Right forelimb (tissue), 1 donor: Measurements from ENCODE around the gene SPSB4.
"Not testable (repeated sequence)": the region's sequence is repeated elsewhere in the genome, so short reads cannot be mapped to it uniquely, and the experiment has no call there.

Source experiments
- DNase-seq: peaks from one replicate; pipeline ENCODE4 v3.0.0-alpha.2; 2018

Gene SPSB4

GRCh38 chr3:141050576-141051442 lies at the start of gene SPSB4:
Gene SPSB4 (plus strand): TSS chr3:141051347. CDS start chr3:141066105, 14,758 bp downstream.
- peak; percentile 90 for DNase-seq

- no peak for DNase-seq
These were observed 44.8 kb upstream of the SPSB4 start for GRCh38 chr3:141006344-141006743.

- DNase-seq, result no peak
These were observed 41.7 kb upstream of the SPSB4 start for GRCh38 chr3:141009496-141009895.

GRCh38 chr3:141011232-141011996 lies 39.7 kb upstream of the SPSB4 start:
- peak; percentile 91 for DNase-seq

GRCh38 chr3:141011997-141012262 lies 39.2 kb upstream of the SPSB4 start:
- no peak for DNase-seq

- DNase-seq, result no peak
These were observed 38.6 kb upstream of the SPSB4 start for GRCh38 chr3:141012571-141012970.

GRCh38 chr3:141015481-141015880 lies 35.7 kb upstream of the SPSB4 start:
- no peak for DNase-seq

GRCh38 chr3:141017366-141018322 lies 33.5 kb upstream of the SPSB4 start:
- not testable (repeated sequence) for DNase-seq

GRCh38 chr3:141019244-141019643 lies 31.9 kb upstream of the SPSB4 start:
- no peak for DNase-seq

GRCh38 chr3:141020143-141020830 lies 30.9 kb upstream of the SPSB4 start:
- DNase-seq, result no peak

- no peak for DNase-seq
These were observed 29.9 kb upstream of the SPSB4 start for GRCh38 chr3:141021261-141021660.

GRCh38 chr3:141030296-141030695 lies 20.9 kb upstream of the SPSB4 start:
- DNase-seq, result no peak

GRCh38 chr3:141039589-141039988 lies 11.6 kb upstream of the SPSB4 start:
- DNase-seq, result no peak

GRCh38 chr3:141044695-141045641 lies 6.2 kb upstream of the SPSB4 start:
- DNase-seq, result no peak

- DNase-seq, result no peak
These were observed 5.3 kb upstream of the SPSB4 start for GRCh38 chr3:141045849-141046248.

GRCh38 chr3:141047168-141047567 lies 4.0 kb upstream of the SPSB4 start:
- DNase-seq, result no peak

GRCh38 chr3:141049681-141050080 lies 1.5 kb upstream of the SPSB4 start:
- DNase-seq, result no peak

- peak; percentile 80 for DNase-seq
These were observed 475 bp downstream of the SPSB4 start for GRCh38 chr3:141051443-141052200.

- peak; percentile 82 for DNase-seq
These were observed 1.3 kb downstream of the SPSB4 start for GRCh38 chr3:141052201-141053069.
